GM19328 (cell line): ENCODE measurements around the gene CD28.
"Not testable (repeated sequence)": the region's sequence is repeated elsewhere in the genome, so short reads cannot be mapped to it uniquely, and the experiment has no call there.

Experiments used
- ATAC-seq: cut with Tn5 transposase; IDR thresholded peaks from one replicate; pipeline ENCODE4 v1.9.1; 2021; ENCODE audit warnings: mild to moderate bottlenecking, moderate library complexity; ENCODE audit not compliant: unreplicated experiment

CD28 gene

DNA sequence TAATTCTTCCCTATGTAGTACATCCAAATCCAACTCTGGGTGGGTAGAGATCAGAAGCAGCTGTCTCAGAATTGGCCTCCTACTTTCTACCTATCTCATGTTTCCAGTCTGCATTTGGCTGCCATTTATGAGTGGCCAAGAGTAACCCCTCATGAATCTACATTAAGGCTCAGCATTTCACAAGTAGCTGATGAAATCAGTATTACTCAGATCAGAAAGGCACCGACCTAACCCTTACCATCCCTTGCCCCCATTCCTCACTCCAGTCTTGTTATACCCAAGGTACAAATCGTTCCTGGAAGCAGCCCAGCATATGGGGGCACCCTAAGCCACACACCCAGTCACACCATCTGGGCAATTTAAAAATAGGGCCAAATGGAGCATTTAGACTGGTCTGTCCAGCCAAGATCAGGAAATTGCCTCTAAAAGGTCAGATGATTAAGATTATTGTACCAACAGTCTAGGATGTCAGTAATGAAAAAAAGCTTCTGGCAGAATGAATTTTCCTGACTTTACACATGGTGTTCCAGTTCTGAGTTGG, 37.1 kb downstream of the CD28 start:
- no peak for ATAC-seq

DNA sequence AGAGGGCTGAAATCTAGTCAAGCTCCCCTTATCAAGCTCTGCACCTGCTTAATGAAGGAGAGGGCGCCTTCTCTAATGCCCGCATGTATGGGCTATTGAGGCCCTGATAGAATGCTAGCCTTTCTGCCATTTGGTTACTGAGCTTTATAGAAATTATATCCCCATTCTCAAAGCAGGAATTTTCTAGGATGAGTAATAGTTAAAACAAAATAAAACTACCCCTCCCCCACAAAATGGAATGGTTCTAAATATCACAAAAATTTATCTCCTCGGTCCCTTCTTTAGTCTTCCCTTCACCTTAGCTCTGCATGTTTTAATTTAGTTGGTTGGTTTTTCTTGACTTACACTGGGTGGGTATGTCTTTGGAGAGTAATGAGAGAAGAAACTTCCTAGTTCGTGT, 37.7 kb downstream of the CD28 start:
- no peak for ATAC-seq

DNA sequence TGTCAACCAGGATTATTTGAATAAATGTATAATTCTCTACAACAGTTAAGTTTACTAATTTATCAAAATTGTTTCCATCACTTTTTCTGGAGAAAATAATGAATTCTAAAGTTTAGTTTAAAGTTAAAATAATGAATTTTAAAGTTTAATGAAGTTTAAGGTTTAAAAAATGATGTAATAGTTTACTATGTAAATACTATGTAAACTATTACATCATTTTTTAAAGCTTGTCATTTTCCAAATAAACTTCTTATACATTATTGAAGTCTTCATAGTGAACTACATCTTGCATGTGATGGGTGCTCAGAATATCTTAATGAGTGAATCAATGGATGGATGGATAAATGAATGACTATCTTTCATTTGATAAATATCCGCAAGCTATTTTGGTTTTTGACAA, 38.8 kb downstream of the CD28 start:
- ATAC-seq = no peak

DNA sequence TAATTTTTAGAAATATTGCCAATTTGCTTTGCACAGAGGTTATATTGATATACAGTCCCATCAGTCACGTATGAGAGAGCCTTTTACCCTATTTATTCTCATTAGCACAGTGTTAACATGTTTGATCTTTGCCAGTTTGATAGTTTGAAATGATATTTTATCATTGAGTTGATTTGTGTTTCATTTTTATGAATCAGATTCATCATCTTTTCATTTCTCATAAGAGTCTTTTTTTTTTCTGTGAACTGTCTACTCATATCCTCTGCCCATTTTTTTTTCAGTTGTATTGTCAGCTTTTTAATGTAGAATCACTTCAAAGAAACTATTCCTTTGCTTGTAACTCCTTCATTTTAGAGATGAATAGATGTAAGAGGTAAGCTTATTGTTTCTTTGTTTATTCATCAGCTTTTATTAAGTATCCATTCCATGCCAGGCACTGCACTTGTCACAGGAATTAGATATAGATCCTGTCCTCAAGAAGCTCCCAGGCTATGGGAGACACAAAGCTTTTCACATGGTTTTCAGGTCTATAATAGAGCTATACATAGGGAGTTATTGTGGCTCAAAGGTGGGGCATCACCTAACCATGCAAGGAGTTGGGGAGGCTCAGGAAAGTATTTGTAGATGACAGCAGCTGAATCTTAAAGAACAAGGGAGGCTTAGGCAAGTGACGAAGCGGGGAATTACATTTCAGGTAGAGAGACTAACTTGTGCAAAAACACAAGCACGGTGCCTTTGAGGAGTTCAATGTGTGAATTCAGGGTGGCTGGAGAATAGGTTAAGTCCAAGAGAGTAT, 42.1 kb downstream of the CD28 start:
- no peak for ATAC-seq

DNA sequence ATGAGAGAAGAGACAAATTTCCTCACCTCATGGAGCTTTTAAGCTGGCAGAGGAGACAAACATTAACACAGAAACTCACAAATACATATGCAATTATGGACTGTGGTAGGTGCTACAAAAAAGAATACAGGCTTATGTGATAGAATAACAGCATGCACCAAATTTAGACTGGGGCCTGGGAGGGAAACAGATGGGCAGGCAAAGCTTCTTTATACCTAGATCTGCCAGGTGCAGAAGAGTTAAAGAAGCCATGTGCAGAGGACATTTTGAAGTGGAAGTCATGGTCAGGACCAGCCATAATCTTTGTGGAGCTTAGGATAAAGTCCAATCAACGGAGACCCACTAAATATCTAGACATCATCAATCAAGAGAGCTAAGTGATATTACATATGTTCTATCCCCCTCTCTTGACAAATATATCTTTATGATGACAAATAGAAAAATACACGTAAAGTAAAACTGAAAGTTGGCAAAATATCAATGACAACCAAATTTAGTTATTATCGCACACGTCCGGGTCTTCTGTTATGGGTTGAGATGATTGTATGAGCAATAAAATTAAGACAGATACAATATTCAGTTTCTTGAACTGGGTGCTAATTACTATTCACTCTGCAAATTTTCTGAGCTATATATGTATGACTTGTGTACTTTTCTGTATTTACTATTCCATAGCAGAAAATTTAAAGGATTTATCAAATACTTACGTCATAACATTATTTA, 44.1 kb downstream of the CD28 start:
- no peak for ATAC-seq

DNA sequence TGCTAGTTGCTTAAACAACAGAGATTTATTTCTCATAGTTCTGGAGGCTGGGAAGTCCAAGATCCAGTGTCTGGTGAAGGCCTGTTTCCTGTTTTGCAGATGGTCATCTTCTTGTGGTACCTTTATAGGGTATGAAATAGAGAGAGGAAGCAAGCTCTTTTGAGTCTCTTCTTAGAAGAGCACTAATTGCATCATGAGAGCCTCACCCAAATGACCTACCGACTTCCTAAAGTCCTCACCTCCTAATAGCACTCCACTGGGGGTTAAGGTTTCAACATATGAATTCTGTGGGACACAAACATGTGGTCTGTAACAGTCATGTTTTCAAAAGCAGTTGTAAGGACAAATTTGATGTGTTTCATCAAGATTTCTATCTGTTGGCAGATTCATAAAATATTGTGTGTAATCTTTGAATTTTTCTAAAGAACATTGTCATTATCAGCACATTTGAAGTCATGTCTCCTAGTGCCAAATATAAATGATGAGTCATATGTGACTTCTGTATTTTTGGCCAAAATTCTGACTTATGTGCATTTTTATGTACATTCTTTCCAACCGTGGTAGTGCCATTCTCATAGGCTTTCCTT, 45.3 kb downstream of the CD28 start:
- ATAC-seq = no peak

DNA sequence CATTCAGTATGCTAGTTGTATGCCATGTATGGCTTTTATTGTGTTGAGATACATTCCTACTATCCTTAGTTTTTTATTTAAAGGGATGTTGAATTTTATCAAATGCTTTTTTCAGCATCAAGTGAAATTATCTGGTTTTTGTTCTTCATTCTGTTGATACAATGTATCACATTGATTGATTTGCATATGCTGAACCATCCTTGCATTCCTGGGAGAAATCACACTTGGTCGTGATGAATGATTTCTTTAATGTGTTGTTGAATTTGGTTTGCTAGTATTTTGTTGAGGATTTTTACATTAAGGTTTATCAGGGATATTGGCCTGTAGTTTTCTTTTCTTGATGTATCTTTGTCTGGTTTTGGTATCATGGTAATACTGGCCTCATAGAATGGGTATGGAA, 49.7 kb downstream of the CD28 start:
- ATAC-seq = no peak

DNA sequence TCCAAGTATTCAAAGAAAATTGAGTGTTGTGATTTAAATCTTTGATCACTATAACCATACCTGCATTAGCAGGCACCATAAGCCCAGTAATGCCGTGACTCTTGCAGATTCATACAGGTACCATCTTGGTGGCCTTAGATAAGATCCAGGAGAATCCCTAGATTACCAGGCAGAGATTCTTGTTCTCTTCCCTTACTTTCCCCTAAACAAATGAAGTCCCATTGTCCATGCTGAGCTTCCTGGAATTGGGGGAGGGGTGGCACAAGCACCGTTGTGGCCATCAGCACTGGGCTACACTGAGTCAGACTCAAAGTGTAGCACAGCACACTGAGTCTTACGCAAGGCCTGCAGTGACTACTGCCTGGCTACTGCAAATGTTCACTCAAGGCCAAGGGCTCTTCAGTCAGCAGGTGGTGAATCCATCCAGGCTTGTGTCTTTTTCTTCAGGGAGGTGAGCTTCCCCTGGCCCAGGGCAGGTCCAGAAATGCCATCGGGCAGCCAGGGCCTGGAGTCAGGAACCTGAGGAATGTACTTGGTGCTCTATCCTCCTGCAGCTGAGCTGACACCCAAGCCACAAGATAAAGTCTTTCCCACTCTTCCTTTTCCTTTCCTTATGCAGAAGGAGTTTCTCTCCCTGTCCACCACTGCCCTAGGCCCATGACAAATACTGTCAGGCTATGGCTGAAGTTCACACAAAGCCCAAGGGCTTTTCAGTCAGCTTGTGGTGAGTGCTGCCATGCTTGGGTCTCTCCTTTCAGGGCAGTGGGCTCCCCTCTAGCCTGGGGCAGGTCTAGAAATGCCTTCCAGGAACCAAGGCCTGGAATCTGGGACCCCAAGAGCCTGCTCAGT, 52.6 kb downstream of the CD28 start:
- ATAC-seq = no peak

DNA sequence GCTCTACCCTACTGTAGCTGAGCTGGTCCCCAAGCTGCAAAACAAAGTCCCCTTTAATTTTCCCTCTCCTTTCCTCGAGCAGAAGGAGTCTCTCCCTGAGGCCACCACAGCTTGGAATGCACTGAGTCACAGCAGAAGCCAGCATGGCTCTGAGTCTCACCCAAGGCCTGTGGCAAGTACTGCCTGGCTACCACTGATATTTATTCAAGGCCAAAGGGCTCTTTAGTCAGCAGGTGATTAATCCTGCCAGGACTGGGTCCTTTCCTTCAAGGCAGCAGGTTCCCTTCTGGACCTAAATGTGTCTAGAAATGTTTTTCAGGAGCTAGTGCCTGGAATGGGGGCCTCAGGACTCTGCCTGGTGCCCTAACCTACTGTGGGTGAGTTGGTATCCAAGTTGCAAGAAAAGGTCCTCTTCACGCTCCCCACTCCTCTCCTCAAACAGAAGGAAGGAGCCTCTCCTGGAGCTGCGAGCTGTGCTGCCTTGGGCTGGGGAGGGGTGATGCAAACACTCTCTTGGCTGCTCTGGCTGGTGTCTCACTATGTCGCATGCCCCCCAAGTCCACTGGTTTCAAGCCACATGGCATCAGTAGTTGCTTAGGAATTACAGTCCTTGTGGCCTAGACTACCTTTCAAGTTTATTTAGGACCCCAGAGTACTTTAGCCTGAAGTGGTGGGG, 53.4 kb downstream of the CD28 start:
- no peak for ATAC-seq

DNA sequence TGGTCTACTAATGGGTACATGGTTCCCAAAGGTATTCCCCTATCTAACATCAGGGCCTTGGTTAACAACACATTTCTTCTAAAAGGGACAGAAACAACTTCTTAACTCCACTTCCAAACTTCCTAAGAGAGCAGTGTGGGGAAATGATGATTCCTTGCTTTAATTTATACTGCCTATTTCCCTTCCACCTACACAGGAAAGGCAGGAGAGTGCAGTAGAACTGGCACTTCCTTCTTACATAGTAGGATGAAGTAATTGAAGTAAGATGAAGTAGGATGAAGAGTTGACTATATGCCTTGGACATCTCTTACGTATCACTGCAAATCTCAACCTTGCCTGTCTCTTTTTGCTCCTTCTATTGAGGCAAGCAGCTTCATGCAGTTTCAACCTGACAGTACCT, 54.7 kb downstream of the CD28 start:
- ATAC-seq = no peak

DNA sequence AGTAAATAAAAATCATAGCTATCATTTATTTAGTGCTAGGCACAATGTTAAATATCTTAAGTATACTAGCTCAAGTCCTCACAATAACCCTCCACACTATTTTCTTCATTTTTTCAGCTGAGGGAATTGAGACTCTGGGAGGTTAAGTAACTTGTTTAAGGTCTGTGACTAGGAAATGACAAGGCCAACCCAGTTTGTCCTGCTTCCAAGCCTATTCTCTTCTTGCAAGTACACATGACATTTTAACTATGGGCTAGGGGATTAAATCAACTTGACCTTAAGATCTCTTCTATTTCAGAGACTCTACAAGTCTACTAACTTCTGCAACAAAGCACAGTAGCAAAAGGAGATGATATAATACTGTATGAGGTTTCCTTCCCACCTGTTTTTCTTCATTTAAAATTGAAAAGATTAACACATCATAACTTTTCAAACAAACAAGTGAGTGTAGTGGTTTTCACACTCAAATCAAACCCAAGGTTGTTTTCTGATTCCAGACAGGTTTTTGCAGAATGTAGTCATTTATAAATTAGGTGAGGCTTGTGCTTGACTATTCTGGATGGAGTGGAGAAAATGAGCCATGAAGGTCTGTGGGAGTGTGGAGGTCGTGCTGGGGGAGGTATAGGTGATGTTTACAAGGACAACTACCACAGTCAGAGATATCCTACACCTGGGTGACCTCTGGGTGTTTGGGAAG, 57.0 kb downstream of the CD28 start:
- ATAC-seq = no peak

DNA sequence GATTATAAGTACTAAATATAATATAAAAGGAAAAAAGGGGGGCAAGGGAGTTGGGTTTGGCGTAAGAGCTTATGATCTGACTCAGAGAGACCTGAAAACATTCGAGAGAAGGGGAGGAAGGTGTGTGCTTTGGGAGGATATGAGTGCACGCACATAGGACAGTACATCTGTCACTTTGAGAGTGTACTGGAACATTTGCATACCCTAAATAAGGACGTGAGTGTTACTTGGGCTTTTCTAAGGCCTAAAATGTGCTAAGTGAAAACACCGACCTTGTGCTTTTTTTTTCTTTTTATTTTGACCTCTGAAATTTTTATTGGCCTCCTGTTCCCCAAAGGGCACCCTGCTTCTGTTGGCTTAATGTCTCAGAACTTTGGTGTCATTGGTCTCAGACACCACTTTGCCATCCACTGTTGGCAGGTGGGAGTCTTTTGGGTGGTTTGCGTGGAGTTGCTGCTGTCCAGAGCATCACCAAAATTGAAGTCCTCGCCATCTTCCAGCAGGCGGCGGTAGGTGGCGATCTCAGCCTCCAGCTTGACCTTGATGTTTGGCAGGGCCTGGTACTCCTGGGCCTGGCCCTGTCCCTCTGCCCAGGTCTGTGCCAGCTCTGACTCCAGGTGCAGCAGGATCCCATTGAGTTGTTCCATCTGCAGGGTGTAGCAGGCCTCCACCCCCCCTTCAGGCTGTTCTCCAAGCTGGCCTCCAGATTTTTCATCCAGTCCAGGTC, 57.7 kb downstream of the CD28 start:
- no peak for ATAC-seq

DNA sequence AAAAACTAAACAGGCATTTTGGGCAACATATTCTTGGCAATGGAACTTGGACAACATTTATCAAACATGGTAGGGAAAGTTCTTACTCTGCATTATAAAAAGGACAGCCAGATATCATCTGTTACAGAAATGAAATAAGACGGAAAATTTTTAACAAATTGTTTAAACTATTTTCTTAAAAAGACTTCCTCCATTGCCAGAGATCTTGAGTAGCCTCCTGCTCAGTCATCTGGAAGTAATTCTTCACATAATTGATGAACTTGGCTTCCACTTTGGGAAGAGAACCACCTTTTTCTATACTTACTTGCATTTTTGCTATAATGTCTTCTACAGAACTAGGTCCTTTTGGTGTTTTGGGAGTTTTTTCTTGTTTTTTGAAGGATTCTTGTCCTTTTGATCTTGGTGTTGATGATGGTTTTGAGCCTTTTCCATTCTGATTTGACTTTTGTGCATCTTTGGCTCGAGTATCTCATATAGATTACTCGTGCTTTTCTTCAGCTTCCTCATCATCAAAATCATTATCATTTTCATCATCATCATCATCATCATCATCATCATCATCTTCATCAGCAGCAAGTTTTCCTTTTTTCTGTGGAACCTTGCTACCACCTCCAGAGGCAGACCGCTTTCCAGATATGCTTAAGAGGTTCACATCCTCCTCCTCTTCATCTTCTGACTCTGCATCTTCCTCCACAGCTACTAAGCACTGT, 66.2 kb downstream of the CD28 start:
- no peak for ATAC-seq

DNA sequence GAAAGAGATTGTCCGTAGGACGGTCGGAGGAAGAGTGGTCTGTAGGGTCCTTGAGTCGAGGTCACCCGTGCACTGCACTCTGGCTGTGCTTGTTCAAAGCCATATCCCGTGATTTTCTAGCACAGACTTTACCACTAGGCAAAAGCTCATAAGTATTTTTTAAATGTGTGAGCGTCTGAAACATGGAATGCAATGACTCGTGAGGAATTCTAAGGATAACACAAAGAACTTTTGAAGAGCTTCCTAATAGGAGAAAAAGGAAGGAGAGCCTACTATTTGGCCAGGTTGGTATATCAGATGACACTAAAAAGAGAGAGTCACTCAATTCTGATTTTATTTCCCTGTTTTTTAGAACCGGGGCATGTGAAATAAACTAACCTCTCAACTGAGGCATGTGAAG, 68.3 kb downstream of the CD28 start:
- ATAC-seq = no peak

DNA sequence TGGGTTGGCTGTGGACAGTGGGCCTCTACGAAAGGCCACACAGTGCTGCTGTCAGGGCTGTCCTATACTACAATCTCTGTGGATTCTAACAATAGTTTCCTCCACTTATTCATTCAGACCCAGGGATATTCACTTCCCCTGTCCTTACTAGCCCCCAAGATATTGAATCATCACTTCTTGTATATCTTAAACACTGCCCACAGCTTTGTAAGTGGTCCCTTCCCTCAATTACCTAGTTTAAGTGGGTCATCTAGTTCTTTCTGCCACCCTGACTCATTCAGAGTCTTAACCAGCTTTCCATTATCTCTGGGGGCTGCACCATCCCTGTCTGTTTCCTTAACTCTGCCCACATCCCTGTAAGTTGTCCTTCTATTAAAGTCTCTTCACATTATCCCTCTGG, 69.2 kb downstream of the CD28 start:
- ATAC-seq = no peak

DNA sequence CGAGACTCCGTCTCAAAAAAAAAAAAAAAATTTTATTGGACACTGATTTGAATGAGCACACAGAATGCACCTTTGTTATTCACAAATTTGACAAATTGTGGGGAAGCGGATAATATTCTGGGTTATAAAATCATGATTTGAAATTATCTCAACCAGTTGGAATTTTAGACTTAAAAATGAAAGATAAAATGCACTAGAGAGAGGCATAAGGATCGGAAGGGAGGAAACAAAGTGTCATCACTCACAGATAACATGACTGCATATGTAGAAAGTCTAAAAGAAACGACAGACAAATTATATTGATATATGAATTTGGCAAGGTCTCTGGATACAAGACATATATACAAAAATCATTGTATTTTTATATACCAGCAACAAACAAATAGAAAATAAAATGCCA, 70.6 kb downstream of the CD28 start:
- ATAC-seq = no peak

DNA sequence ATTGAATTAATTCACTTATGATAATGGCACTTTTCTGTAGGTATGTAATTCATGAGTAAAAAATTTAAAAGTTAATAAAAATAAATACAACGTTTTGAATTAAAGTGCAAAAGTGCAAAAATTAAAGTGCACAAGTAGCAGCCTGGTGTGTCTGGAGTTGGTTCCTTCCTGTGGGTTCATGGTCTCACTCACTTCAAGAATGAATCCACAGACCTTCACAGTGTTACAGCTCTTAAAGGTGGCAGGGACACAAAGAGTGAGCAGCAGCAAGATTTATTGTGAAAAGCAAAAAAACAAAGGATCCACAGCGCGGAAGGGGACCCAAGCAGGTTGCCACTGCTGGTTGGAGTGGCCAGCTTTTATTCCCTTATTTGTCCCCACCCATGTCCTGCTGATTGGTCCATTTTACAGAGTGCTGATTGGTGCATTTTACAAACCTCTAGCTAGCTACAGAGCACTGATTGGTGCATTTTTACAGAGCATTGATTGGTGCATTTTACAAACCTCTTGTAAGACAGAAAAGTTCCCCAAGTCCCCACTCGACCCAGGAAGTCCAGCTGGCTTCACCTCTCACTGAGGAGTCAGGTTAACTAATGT, 73.1 kb downstream of the CD28 start:
- ATAC-seq = not testable (repeated sequence)

DNA sequence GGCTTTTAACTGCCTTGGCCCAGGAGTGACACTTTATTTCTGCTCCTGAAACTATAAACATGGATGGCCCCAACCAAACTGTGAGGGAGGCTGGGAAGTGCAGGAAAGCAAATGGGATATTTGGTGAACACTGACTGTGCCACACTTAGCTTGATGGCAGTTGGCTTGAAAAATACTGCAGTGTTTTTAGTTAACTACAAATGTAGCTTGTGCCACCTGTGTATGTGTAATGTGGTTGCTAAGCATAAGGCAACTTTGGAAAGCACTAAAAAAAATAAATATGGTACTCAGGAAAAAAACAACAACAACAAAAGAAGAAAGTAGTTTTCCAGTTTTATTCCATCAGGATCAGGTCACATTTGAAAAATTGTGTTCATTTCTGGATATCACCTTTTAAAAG, 73.8 kb downstream of the CD28 start:
- no peak for ATAC-seq
